HG03442 (cell line): ENCODE measurements around the gene EPS8L3.
"Not testable (repeated sequence)": the region's sequence is repeated elsewhere in the genome, so short reads cannot be mapped to it uniquely, and the experiment has no call there.

Experiments
- ATAC-seq: cut with Tn5 transposase; IDR thresholded peaks from one replicate; pipeline ENCODE4 v1.9.1; 2021; ENCODE audit warnings: mild to moderate bottlenecking, moderate library complexity; ENCODE audit not compliant: unreplicated experiment

Gene EPS8L3, protein sequence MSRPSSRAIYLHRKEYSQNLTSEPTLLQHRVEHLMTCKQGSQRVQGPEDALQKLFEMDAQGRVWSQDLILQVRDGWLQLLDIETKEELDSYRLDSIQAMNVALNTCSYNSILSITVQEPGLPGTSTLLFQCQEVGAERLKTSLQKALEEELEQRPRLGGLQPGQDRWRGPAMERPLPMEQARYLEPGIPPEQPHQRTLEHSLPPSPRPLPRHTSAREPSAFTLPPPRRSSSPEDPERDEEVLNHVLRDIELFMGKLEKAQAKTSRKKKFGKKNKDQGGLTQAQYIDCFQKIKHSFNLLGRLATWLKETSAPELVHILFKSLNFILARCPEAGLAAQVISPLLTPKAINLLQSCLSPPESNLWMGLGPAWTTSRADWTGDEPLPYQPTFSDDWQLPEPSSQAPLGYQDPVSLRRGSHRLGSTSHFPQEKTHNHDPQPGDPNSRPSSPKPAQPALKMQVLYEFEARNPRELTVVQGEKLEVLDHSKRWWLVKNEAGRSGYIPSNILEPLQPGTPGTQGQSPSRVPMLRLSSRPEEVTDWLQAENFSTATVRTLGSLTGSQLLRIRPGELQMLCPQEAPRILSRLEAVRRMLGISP

DNA sequence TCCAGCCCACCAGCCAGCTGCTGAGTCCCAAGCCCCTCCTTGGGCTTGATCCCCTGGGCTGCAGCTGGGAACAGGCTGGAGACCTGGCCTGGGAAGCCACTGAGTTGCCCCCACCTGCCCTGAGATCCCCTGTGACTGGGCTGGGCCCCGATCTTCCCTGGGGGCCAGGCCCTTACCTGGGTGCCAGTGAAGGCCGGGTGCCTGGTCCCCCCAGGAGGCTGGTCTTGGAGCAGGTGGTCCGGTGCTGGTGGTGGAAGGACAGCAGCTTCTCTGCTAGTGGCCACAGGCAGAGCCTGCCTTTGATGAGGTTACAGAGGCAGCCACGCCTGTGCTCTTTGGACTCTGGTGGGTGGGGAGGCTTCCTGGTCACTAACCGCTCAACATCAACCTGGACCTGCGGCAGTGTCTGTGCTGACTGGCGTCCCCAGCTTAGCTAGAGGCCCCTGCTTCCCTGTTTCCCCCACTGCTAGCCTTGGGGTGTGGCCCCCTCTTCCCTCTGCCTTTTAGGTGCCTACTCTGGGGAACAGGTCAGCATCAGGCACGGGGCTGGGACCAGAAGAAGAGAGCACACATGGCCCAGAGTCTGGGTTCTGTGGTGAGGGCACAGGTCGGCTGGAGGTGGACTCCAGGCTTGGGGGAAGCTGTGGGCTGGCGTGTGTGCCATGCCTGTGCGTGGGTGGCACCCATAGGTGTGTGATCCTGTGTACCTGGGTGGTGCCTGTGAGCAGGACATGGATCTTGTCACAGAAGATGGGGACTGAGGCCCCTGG is at the start of gene EPS8L3:
Gene EPS8L3, minus strand, starts transcription at position 278 of the 770 bp plus-strand sequence. CDS start 2,174 bp downstream, outside the sequence.
- no peak for ATAC-seq

DNA sequence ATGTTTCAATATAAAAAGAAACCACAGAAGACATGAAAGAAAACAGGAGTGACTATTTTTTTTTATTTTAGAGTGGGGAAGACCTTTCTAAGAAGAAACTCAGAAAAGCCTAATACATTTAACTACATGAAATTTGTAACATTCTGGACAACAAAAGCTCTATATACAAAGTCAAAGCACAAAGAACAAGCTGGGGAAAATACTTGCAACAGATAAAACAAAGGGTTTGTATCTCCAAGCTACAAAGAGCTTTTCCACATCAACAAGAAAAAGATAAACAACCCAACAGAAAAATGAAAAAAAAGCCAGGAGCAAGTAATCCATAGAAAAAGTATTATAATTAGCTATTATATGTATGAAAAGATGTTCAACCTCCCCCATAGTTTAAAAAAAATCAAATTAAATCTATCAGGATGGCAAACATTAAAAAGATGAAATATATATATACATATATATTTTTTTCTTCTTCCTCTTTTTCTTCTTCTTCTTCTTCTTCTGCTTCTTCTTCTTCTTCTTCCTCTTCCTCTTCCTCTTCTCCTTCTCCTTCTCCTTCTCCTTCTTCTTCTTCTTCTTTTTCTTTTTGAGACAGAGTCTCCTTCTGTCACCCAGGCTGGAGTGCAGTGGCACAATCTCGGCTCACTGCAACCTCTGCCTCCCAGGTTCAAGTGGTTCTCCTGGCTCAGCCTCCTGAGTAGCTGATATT is 49.1 kb upstream of the EPS8L3 start:
- ATAC-seq, result no peak

- no peak for ATAC-seq
Observed at GRCh38 chr1:109808703-109809102, 45.0 kb upstream of the EPS8L3 start.

GRCh38 chr1:109807822-109808680 is 44.3 kb upstream of the EPS8L3 start:
- ATAC-seq, result no peak

GRCh38 chr1:109807402-109807801 is 43.7 kb upstream of the EPS8L3 start:
- no peak for ATAC-seq

DNA sequence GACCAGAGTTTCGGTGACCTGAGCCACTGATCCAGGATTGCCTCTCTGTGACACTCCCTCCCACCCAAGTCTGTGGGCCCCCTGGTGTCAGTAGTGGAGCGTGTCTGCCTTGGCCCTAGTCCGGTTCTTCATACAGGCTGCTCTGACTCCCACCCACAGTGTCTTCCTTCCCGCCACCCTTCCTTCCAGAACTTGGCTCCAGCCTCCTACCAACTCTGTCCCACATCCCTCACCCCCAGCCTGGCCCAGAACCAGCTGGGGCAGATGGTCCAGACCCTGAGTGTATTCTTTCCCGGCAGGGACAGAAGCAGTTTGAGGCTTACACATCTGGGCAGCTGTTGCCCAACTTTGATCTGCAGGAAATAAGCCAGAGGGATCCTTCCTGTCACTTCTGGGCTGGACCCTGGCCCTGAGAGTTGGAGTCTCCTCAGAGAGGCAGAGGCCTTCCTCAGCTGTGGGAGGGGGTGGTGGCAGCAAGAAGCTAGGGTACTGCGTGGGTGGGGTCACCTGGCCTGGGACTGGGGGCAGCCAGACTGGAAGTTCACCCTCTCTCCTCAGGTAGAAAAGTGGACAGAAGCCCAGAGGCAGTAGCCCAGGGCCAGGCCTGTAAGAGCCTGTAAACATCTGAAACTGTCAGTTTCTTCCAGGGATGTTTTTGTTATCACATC is 43.1 kb upstream of the EPS8L3 start:
- ATAC-seq, result no peak

- no peak for ATAC-seq
Observed at GRCh38 chr1:109805486-109806165, 41.9 kb upstream of the EPS8L3 start.

- no peak for ATAC-seq
Observed at GRCh38 chr1:109804660-109805059, 40.9 kb upstream of the EPS8L3 start.

GRCh38 chr1:109803901-109804331 is 40.2 kb upstream of the EPS8L3 start:
- ATAC-seq, result no peak

- no peak for ATAC-seq
Observed at GRCh38 chr1:109802901-109803561, 39.3 kb upstream of the EPS8L3 start.

DNA sequence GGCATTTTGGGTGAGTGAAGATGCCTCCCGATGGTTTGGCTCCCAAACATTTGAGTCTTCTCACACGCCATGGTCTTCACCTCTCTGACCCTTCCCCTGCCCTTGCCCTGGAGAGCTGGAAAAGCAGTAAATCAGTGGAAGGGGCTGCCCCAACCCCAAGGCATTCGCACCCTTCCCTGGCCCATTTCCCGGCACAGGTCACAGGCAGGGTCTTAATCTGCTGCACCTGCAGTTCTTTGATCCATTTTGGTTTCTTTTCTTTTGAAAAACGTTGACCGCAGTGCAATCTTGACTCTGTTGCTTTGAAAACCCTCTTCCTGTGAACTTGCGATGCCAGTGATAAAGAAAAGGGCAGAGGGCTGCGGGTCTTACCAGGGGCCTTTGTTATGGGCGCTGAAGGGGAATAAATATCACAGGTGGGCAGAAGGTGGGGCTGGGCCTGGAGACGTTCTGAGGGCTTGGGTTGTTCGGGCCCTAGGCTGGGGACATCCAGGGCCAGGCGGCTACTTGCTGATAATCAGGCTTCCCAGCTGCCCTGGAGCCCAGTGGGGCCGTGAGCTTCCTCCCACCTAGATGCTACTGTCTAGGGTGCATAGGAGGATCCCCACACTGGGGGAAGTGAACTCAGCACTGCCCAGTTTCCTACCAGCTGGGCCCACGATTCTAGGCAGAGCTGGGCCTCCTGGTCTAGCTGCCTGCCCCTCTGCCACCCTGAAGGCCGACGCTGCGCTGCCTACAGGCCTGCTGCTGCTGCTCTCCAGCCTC is 38.6 kb upstream of the EPS8L3 start:
- ATAC-seq, result no peak

- ATAC-seq, result no peak
Observed at GRCh38 chr1:109801791-109802135, 38.0 kb upstream of the EPS8L3 start.

GRCh38 chr1:109800291-109800690 is 36.6 kb upstream of the EPS8L3 start:
- no peak for ATAC-seq

- ATAC-seq, result no peak
Observed at GRCh38 chr1:109799445-109799844, 35.7 kb upstream of the EPS8L3 start.

DNA sequence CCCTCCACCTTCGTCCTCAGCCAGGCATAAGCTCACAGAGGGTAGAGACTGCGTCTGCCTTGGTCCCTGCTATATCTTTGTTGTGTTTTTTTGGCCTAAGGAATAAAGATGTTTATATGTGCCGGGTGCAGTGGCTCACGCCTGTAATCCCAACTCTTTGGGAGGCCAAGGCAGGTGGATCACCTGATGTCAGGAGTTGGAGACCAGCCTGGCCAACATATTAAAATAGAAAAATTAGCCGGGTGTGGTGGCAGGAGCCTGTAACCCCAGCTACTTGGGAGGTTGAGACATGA is 33.5 kb upstream of the EPS8L3 start:
- not testable (repeated sequence) for ATAC-seq

DNA sequence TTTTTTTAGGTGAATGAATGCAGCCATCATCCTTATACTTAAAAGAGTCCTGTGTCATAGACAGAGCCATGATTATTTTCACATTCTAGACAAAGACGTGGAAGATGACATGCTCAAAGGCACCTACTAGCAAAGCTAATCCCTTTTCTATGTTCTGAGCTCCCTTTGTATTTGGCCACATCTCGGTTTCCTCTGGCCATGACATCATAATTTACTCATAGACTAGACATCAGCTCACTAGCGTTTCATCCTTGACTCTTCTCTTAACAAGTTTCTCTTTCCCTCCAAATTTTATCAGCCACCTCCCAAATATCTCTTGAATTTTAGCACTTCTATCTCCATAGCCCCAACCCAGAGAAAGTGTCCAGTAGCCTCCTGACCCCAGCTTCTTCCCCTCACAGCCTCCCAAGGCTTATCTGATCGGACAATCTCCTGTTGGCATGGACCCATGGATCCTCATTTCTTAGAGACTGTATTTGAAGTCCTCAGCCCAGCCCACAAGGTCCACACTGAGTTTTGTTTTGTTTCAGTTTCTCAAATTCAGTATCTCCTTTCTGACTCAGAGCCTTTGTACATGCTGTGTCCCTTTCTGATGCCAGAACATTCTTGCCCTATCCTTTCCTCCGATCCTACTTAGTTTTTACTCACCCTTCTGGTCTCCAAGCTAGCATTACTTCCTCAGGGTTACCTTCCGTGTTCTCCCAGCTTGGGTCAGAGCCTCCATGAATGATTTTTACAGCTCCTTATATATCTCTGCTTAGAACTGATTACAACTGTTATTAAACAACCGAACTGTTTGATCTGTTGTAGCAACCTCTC is 33.0 kb upstream of the EPS8L3 start:
- ATAC-seq, result no peak
